Hepatocyte (in vitro differentiated cells): ENCODE results near the gene RFNG.

Source experiments
- EZH2 ChIP-seq: fragments of 200-600 bp; sonication (generic); IDR thresholded peaks from 2 replicates; pipeline ENCODE4 v1.6.1; 2016; ENCODE audit warnings: antibody characterized with exemption, mild to moderate bottlenecking, borderline replicate concordance
- TF ChIP-seq, protein P1 (sequence below): fragments of 200-600 bp; sonication (generic); IDR thresholded peaks from 2 replicates; pipeline ENCODE4 v1.5.1; 2016; ENCODE audit warnings: antibody characterized with exemption, mild to moderate bottlenecking; ENCODE audit not compliant: poor library complexity

DNA sequence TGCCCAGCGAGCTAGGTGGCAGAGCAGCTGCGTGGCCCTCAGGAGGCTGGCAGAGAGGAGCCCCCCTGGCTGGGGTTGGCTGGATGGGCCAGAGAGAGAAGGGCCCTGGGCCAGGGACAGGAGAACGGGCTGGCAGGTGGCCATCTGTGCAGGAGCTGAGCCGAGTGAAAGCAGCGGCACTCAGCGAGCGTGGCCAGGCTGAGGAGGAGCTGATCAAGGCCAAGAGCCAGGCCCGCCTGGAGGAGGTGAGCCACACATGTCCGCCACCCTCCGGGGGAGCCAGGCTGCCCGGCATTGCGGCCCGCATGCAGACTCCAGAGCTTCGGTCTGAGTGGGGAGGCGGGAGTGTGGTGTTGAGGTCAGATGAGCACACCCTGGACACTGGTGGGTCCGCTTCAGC, 22.2 kb downstream of the RFNG start:
- no peak for TF ChIP-seq EZH2
- TF ChIP-seq, protein P1, sequence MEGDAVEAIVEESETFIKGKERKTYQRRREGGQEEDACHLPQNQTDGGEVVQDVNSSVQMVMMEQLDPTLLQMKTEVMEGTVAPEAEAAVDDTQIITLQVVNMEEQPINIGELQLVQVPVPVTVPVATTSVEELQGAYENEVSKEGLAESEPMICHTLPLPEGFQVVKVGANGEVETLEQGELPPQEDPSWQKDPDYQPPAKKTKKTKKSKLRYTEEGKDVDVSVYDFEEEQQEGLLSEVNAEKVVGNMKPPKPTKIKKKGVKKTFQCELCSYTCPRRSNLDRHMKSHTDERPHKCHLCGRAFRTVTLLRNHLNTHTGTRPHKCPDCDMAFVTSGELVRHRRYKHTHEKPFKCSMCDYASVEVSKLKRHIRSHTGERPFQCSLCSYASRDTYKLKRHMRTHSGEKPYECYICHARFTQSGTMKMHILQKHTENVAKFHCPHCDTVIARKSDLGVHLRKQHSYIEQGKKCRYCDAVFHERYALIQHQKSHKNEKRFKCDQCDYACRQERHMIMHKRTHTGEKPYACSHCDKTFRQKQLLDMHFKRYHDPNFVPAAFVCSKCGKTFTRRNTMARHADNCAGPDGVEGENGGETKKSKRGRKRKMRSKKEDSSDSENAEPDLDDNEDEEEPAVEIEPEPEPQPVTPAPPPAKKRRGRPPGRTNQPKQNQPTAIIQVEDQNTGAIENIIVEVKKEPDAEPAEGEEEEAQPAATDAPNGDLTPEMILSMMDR, result no peak
